HCT116 (cell line): ENCODE measurements around the gene RPAP3. TPM values are rescaled to one million over a fixed set of nuclear protein-coding genes. Genes with fewer than 3 reads are reported as not detected.
"Not testable (repeated sequence)": the region's sequence is repeated elsewhere in the genome, so short reads cannot be mapped to it uniquely, and the experiment has no call there.

Source experiments
- ATAC-seq: fragments of 200-7000 bp; cut with Tn5 transposase; 2 replicates; pipeline ENCODE4 v1.9.1; 2020; ENCODE audit warnings: mild to moderate bottlenecking, moderate library complexity
- BruUV-seq: library from RNA; stranded (reverse); fragments of 400-500 nt; replicated peaks from 2 replicates; lab custom pipeline; 2021; lab: Mats Ljungman, UMichigan
- CTCF ChIA-PET: fragments of 300-600 bp; sonication (Branson Sonifier 250); formaldehyde crosslinking; loops from one replicate; lab custom pipeline; 2021; ENCODE audit warnings: antibody characterized with exemption; lab: Charles Lee
- POLR2A ChIA-PET: fragments of 300-600, 350-600 bp; sonication (Branson Sonifier 250); formaldehyde crosslinking; loops from one replicate; lab custom pipeline; 2021; ENCODE audit warnings: antibody characterized with exemption; lab: Charles Lee
- RAD21 ChIA-PET, 2 experiments: fragments of 300-600 bp; sonication (Branson Sonifier 250); formaldehyde crosslinking; loops; one replicate each; lab custom pipeline; 2023; ENCODE audit warnings: low total read pairs in 2 of 2; ENCODE audit not compliant: uncharacterized antibody in 2 of 2, unreplicated experiment in 2 of 2, low non-redundant PET in 1 of 2; lab: Charles Lee
- DNase-seq: peaks from one replicate; pipeline ENCODE4 v3.0.0-alpha.2; 2010; ENCODE audit warnings: low read depth, low spot score
- H2AFZ ChIP-seq: fragments of 200-600 bp; shearing (Covaris generic), sonication (generic); 2 replicates; pipeline ENCODE4 v1.6.1; 2017; ENCODE audit warnings: low read depth, mixed run types, mixed read lengths, antibody characterized with exemption, low read length; ENCODE audit not compliant: poor library complexity, severe bottlenecking
- H3K27ac ChIP-seq: 2 replicates; pipeline ENCODE4 v1.5.1; 2012; ENCODE audit warnings: low read depth, low read length
- H3K27me3 ChIP-seq: fragments of 200-600 bp; sonication (generic); 2 replicates; pipeline ENCODE4 v1.6.1; 2016; ENCODE audit warnings: mixed run types, low read length, mixed read lengths; ENCODE audit not compliant: insufficient read depth
- H3K36me3 ChIP-seq, 2 experiments: fragments of 200-500 bp in 1 of 2; fragments of 200-600 bp in 1 of 2; sonication (Bioruptor generic) in 1 of 2; sonication (generic) in 1 of 2; 2 replicates each; pipeline versions ENCODE4 v1.5.1 to v1.6.1; 2014 to 2016; ENCODE audit warnings: low read length in 2 of 2, inconsistent platforms in 1 of 2, mixed read lengths in 1 of 2, mixed run types in 1 of 2; ENCODE audit not compliant: insufficient read depth in 2 of 2, control insufficient read depth in 1 of 2
- H3K4me1 ChIP-seq, 2 experiments: fragments of 200-600 bp in 1 of 2; sonication (generic) in 1 of 2; 2 replicates each; pipeline versions ENCODE4 v1.5.1 to v1.6.1; 2012 to 2017; ENCODE audit warnings: low read length in 2 of 2, inconsistent platforms in 1 of 2, mild to moderate bottlenecking in 1 of 2, mixed read lengths in 1 of 2, mixed run types in 1 of 2, moderate library complexity in 1 of 2; ENCODE audit not compliant: insufficient read depth in 2 of 2, control insufficient read depth in 1 of 2
- H3K4me2 ChIP-seq: fragments of 200-600 bp; sonication (generic); 2 replicates; pipeline ENCODE4 v1.6.1; 2017; ENCODE audit warnings: mixed run types, low read length, mixed read lengths
- H3K4me3 ChIP-seq, 2 experiments: fragments of 200-600 bp in 1 of 2; sonication (generic) in 1 of 2; replicated peaks in 1 of 2; 2 replicates each; pipeline ENCODE4 v1.5.1; 2011 to 2016; ENCODE audit warnings: low read length in 2 of 2, control low read depth in 1 of 2, low read depth in 1 of 2, mild to moderate bottlenecking in 1 of 2, mixed read lengths in 1 of 2, mixed run types in 1 of 2
- H3K79me2 ChIP-seq: fragments of 200-600 bp; sonication (generic); 2 replicates; pipeline ENCODE4 v1.6.1; 2017; ENCODE audit warnings: mild to moderate bottlenecking, mixed run types, low read length, moderate library complexity, mixed read lengths; ENCODE audit not compliant: insufficient read depth
- H3K9ac ChIP-seq: fragments of 200-600 bp; sonication (generic); 2 replicates; pipeline ENCODE4 v1.6.1; 2016; ENCODE audit warnings: low read length, mixed read lengths
- H3K9me2 ChIP-seq: fragments of 200-600 bp; sonication (generic), shearing (Covaris generic); 2 replicates; pipeline ENCODE4 v1.6.1; 2017; ENCODE audit warnings: mixed run types, mild to moderate bottlenecking, moderate library complexity; ENCODE audit not compliant: insufficient read depth
- H3K9me3 ChIP-seq, 2 experiments: fragments of 200-500 bp in 1 of 2; fragments of 200-600 bp in 1 of 2; sonication (Bioruptor generic) in 1 of 2; sonication (generic) in 1 of 2; 2 replicates each; pipeline ENCODE4 v1.6.1; 2014 to 2017; ENCODE audit warnings: low read length in 2 of 2, mixed read lengths in 2 of 2, inconsistent platforms in 1 of 2, low read depth in 1 of 2, mild to moderate bottlenecking in 1 of 2, mixed run types in 1 of 2, moderate library complexity in 1 of 2; ENCODE audit not compliant: control insufficient read depth in 1 of 2, insufficient read depth in 1 of 2
- H4K20me1 ChIP-seq: fragments of 200-600 bp; sonication (generic), shearing (Covaris generic); 2 replicates; pipeline ENCODE4 v1.6.1; 2017; ENCODE audit warnings: mixed run types, mild to moderate bottlenecking, moderate library complexity; ENCODE audit not compliant: insufficient read depth
- ATF3 ChIP-seq: IDR thresholded peaks from 2 replicates; pipeline ENCODE4 v1.6.1; 2012
- CEBPB ChIP-seq: IDR thresholded peaks from 2 replicates; pipeline ENCODE4 v1.6.1; 2012; ENCODE audit warnings: low read depth
- EZH2 ChIP-seq: fragments of 200-600 bp; sonication (generic); IDR thresholded peaks from 2 replicates; pipeline ENCODE4 v1.6.1; 2017; ENCODE audit warnings: antibody characterized with exemption, mixed run types
- FOSL1 ChIP-seq: IDR thresholded peaks from 2 replicates; pipeline ENCODE4 v1.6.1; 2012; ENCODE audit warnings: low read depth
- JUND ChIP-seq: IDR thresholded peaks from 2 replicates; pipeline ENCODE4 v1.6.1; 2012
- POLR2A ChIP-seq: IDR thresholded peaks from 2 replicates; pipeline ENCODE4 v1.7.0; 2011; ENCODE audit warnings: borderline replicate concordance; ENCODE audit not compliant: insufficient read depth, insufficient read length; ENCODE audit errors: extremely low read depth
- REST ChIP-seq: IDR thresholded peaks from 2 replicates; pipeline ENCODE4 v1.6.1; 2012; ENCODE audit warnings: low read depth
- SIN3A ChIP-seq: IDR thresholded peaks from 2 replicates; pipeline ENCODE4 v1.6.1; 2012; ENCODE audit warnings: low read depth
- TCF7L2 ChIP-seq: IDR thresholded peaks from 2 replicates; pipeline ENCODE4 v1.7.0; 2011; ENCODE audit warnings: borderline replicate concordance, inconsistent platforms; ENCODE audit not compliant: insufficient read depth, insufficient read length; ENCODE audit errors: extremely low read depth
- YY1 ChIP-seq: IDR thresholded peaks from 2 replicates; pipeline ENCODE4 v1.6.1; 2011; ENCODE audit warnings: low read length, low read depth, moderate library complexity, mild to moderate bottlenecking; ENCODE audit not compliant: insufficient replicate concordance; ENCODE audit errors: extremely low read depth
- ZBTB33 ChIP-seq: IDR thresholded peaks from 2 replicates; pipeline ENCODE4 v1.6.1; 2011; ENCODE audit warnings: mild to moderate bottlenecking, low read length, moderate library complexity; ENCODE audit not compliant: insufficient replicate concordance; ENCODE audit errors: extremely low read depth
- ZFX ChIP-seq: fragments of 450-650 bp; IDR thresholded peaks from 2 replicates; pipeline ENCODE4 v1.6.1; 2017
- intact Hi-C: fragments of 100-400 bp; cut with micrococcal nuclease; formaldehyde crosslinking; loops from 2 replicates; pipeline ENCODE4 v1.10.0; 2022
- total RNA-seq: library from RNA; stranded (reverse); gene quantifications from one replicate; pipeline ENCODE4 v1.2.1, GENCODE V29; 2021; ENCODE audit not compliant: unreplicated experiment

RPAP3 gene
- total RNA-seq, 1 experiment from 2014 or later: 48.3 TPM

GRCh38 chr12:47635770-47636169 lies 70.1 kb downstream of the RPAP3 start:
- H3K27ac ChIP-seq, H4K20me1 ChIP-seq, RAD21 ChIA-PET, DNase-seq, H3K36me3 ChIP-seq, ATAC-seq, H3K9me3 ChIP-seq, H3K27me3 ChIP-seq, H3K4me2 ChIP-seq, POLR2A ChIA-PET, H3K4me3 ChIP-seq, H3K9me2 ChIP-seq, H2AFZ ChIP-seq, H3K9ac ChIP-seq, H3K79me2 ChIP-seq, BruUV-seq: not testable (repeated sequence)
- H3K4me1 ChIP-seq: peaks cover 7 to 12% of the 10 kb centered on the region in 2 experiments; a peak in 3 of 4 replicates
- CTCF ChIA-PET: interaction anchor here (3.0 kb wide), 1 partner anchor 14 kb away, joined by 40 read pairs; no protein-coding TSS in a partner anchor
- intact Hi-C loops: loop anchor here (5.0 kb wide), 1 partner anchor 1293 kb away; no protein-coding TSS in a partner anchor

GRCh38 chr12:47634127-47634526 lies 71.7 kb downstream of the RPAP3 start:
- Histone ChIP-seq H2AFZ (no peak overlapping the region), H3K9ac (no peak overlapping the region), H3K9me2 (no peaks in the 10 kb centered on the region), H3K36me3 (no peaks in the 10 kb centered on the region; a peak in 1 of 4 replicates), H3K4me3 (no peak overlapping the region), H3K9me3 (peaks cover 0 to 4% of the 10 kb centered on the region in 2 experiments; a peak in 1 of 4 replicates), H3K27me3 (no peaks in the 10 kb centered on the region), H3K4me1 (peaks cover 7 to 12% of the 10 kb centered on the region in 2 experiments; a peak in 3 of 4 replicates), H3K27ac (no peak overlapping the region), H3K79me2 (no peaks in the 10 kb centered on the region), H3K4me2 (no peak overlapping the region), H4K20me1 (no peaks in the 10 kb centered on the region)
- POLR2A ChIA-PET: no interaction called here
- DNase-seq (no peak), ATAC-seq (no peak)
- intact Hi-C loops: no loop called here
- no peak for TF ChIP-seq YY1
- no peak for TF ChIP-seq FOSL1
- no peak for TF ChIP-seq REST
- TF ChIP-seq SIN3A: no peak
- TF ChIP-seq TCF7L2: no peak
- no peak for TF ChIP-seq ZBTB33
- TF ChIP-seq ZFX: no peak
- no peak for TF ChIP-seq JUND
- TF ChIP-seq EZH2: no peak
- no peak for TF ChIP-seq CEBPB
- no peak for TF ChIP-seq ATF3
- no peak for TF ChIP-seq POLR2A
- BruUV-seq: no TSS peak
- RAD21 ChIA-PET: no interaction called here
- CTCF ChIA-PET: no interaction called here
